ENCODE results near the gene MRPL23. TPM values are rescaled to one million over a fixed set of nuclear protein-coding genes. Genes with fewer than 3 reads are reported as not detected.

The MRPL23 gene
- total RNA-seq = 253 and 382 TPM in 2 replicates

DNA sequence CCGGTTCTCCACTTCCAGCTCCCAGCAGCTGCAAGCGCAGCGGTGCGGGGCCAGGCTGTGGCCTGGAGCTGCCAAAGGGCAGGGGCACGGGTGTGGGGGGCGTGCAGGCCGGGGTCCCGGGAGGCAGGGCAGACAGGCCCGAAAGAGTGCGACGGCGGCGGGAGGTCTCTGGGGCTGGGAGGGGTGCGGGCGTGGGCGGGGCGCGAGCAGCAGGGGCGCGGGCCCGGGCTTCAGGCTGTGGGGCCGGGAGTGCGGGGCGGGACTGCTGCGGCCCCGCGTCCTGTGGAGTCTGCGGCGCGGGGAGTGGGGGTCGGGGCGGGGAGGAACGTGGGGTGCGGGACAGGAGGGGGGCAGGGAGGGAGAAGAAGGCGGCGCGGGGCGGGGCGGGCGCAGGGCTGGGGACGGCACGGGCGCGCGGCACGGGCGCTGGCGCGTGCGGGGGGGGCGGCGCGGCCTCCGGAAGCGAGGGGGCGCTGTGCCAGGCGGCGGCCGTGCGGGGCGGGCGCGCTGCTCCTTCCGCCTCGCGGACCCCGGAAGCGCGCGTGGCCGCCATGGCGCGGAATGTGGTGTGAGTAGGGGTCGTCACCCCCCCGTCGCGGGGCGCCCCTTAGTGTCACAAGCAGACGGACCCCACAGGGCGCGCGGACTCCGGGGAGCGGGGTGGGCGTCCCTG, at the start of gene MRPL23:
Gene MRPL23, plus strand, starts transcription at position 521 of the 673 bp plus-strand sequence. Its CDS starts 31 bp downstream, at position 552.

DNA sequence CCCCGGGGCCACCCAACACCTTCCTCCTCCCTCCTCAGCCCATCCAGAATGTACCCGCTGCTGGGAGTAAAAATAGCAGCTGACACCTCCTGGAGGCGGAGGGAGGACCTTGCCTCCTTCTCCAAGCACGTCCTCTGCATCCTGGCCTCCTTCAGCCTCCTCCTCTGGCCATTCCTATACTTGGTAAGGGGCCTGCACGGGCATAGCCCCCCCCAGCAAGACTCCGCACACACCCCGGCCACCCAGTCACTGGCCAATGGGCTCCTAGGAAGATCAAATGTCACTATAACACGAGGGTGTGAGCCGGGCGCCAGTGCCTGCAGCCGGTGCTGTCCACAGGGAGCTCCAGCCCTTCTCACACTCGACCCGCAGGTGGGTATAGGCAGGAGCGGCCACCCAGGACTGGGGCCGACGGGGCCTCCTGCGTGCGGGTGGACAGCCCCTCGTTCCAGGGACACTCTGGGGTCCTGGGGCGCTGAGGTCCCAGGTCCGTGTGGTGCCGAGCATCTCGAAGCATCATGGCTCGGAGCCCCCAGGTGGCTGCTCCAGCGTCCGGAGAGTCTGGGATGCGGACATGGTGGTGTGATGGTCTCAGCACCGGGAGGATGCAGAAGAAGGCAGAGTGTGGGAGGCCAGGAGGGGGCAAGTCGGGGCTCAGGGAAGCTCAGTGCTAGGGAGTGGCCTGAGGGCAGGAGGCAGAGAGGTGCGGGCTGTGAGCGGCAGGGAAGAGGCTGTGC, 27.6 kb upstream of the MRPL23 start, which contains the start of gene TNNT3:
Gene TNNT3, plus strand, starts transcription at position 313 of the 737 bp plus-strand sequence. CDS start 3,172 bp downstream, outside the sequence.

DNA sequence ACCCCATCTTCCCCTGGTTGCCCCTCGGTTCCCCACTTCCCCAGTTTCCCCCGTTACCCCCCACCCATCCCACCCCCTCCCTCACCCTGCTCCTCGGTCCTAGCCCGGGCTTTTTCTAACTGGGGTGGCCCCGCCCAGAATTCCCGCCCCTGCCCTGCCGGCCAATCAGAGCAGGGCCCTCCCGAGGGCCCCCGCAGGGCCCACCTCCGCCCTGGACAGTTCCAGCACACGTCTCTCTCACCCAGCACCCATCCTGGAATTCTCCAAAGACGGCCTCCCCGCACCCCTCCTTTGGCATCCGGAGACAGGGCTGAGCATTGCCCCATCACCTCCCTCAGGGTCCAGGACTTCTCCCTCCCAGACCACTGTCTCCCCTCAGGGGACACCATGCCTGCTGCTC, 50.6 kb downstream of the MRPL23 start, which contains the start of gene H19:
Gene H19, minus strand, starts transcription at position 88 of the 400 bp plus-strand sequence.

Other genes starting within 250 kb of the MRPL23 start
- not detected in 2 replicates for gene IFITM10, start 196.7 kb upstream of the MRPL23 start, total RNA-seq
- 165 and 215 TPM in 2 replicates for gene CTSD, start 183.4 kb upstream of the MRPL23 start, total RNA-seq
- not detected in 2 replicates for gene SYT8, start 112.3 kb upstream of the MRPL23 start, total RNA-seq
- gene TNNI2, start 108.4 kb upstream of the MRPL23 start, total RNA-seq = not detected in 2 replicates
- 1.9 TPM in 1 of 2 replicates, not detected in the other for gene LSP1, start 94.2 kb upstream of the MRPL23 start, total RNA-seq
- gene PRR33, start 55.4 kb upstream of the MRPL23 start, total RNA-seq = not detected in 2 replicates
- not detected in 2 replicates for gene TNNT3, start 27.6 kb upstream of the MRPL23 start, total RNA-seq
- gene H19, start 50.5 kb downstream of the MRPL23 start, total RNA-seq = 41.8 and 55.1 TPM in 2 replicates
- gene IGF2, start 192.1 kb downstream of the MRPL23 start, total RNA-seq = 12.8 and 17.6 TPM in 2 replicates
- gene INS, start 213.9 kb downstream of the MRPL23 start, total RNA-seq = not detected in 2 replicates
- 1.6 TPM in 1 of 2 replicates, not detected in the other for gene TH, start 224.5 kb downstream of the MRPL23 start, total RNA-seq

Measured in myometrial cell (primary cell).